Rectal smooth muscle tissue (tissue), 1 donor: ENCODE data around the gene EEFSEC.
A peak's percentile ranks its signal among the peaks of the same experiment; 100 is the strongest.

Experiments
- H3K27ac ChIP-seq: one replicate; pipeline ENCODE4 v1.7.0; 2013; ENCODE audit warnings: low read depth, low read length, inconsistent platforms
- H3K27me3 ChIP-seq: one replicate; pipeline ENCODE4 v1.7.0; 2013; ENCODE audit warnings: low read length; ENCODE audit not compliant: control insufficient read depth, insufficient read depth
- H3K36me3 ChIP-seq: one replicate; pipeline ENCODE4 v1.7.0; 2013; ENCODE audit warnings: low read length; ENCODE audit not compliant: control insufficient read depth, insufficient read depth
- H3K4me1 ChIP-seq: one replicate; pipeline ENCODE4 v1.7.0; 2013; ENCODE audit warnings: low read length; ENCODE audit not compliant: control insufficient read depth, insufficient read depth
- H3K4me3 ChIP-seq: one replicate; pipeline ENCODE4 v1.7.0; 2013; ENCODE audit warnings: low read length
- H3K9ac ChIP-seq: one replicate; pipeline ENCODE4 v1.7.0; 2013; ENCODE audit warnings: low read length

The EEFSEC gene

GRCh38 chr3:128179484-128179819 lies 26.2 kb downstream of the EEFSEC start:
- Histone ChIP-seq H3K27ac (no peak overlapping the region), H3K36me3 (no peaks in the 10 kb centered on the region), H3K27me3 (no peaks in the 10 kb centered on the region), H3K4me3 (peak overlapping the region; percentile 3), H3K4me1 (no peaks in the 10 kb centered on the region), H3K9ac (no peak overlapping the region)

GRCh38 chr3:128180436-128180835 lies 27.2 kb downstream of the EEFSEC start:
- no peak overlapping the region for H3K9ac ChIP-seq
- H3K27ac ChIP-seq = no peak overlapping the region
- H3K27me3 ChIP-seq = no peaks in the 10 kb centered on the region

GRCh38 chr3:128180913-128181312 lies 27.6 kb downstream of the EEFSEC start:
- H3K9ac ChIP-seq = no peak overlapping the region
- no peaks in the 10 kb centered on the region for H3K4me1 ChIP-seq

More at GRCh38 chr3:128180436-128180835, 27.2 kb downstream of the EEFSEC start:
- H3K4me3 ChIP-seq = no peak overlapping the region
- H3K36me3 ChIP-seq = no peaks in the 10 kb centered on the region
- H3K4me1 ChIP-seq = no peaks in the 10 kb centered on the region

GRCh38 chr3:128182656-128183055 lies 29.4 kb downstream of the EEFSEC start:
- Histone ChIP-seq H3K9ac (no peak overlapping the region), H3K27me3 (no peaks in the 10 kb centered on the region), H3K36me3 (no peaks in the 10 kb centered on the region), H3K4me3 (no peak overlapping the region), H3K27ac (no peak overlapping the region), H3K4me1 (no peaks in the 10 kb centered on the region)

More at GRCh38 chr3:128180913-128181312, 27.6 kb downstream of the EEFSEC start:
- no peaks in the 10 kb centered on the region for H3K27me3 ChIP-seq
- H3K4me3 ChIP-seq = no peak overlapping the region
- no peak overlapping the region for H3K27ac ChIP-seq
- no peaks in the 10 kb centered on the region for H3K36me3 ChIP-seq

GRCh38 chr3:128185630-128186447 lies 32.6 kb downstream of the EEFSEC start:
- Histone ChIP-seq H3K4me3 (no peak overlapping the region), H3K27me3 (no peaks in the 10 kb centered on the region), H3K4me1 (no peaks in the 10 kb centered on the region), H3K36me3 (no peaks in the 10 kb centered on the region), H3K9ac (no peak overlapping the region), H3K27ac (no peak overlapping the region)

GRCh38 chr3:128187495-128187894 lies 34.2 kb downstream of the EEFSEC start:
- Histone ChIP-seq H3K36me3 (no peaks in the 10 kb centered on the region), H3K27me3 (no peaks in the 10 kb centered on the region), H3K4me3 (no peak overlapping the region), H3K9ac (no peak overlapping the region), H3K27ac (no peak overlapping the region), H3K4me1 (no peaks in the 10 kb centered on the region)

- Histone ChIP-seq H3K27ac (no peak overlapping the region), H3K9ac (no peak overlapping the region), H3K4me3 (no peak overlapping the region), H3K27me3 (no peaks in the 10 kb centered on the region), H3K36me3 (no peaks in the 10 kb centered on the region), H3K4me1 (no peaks in the 10 kb centered on the region)
Measured at GRCh38 chr3:128188326-128188725, 35.0 kb downstream of the EEFSEC start.

GRCh38 chr3:128188956-128189355 lies 35.7 kb downstream of the EEFSEC start:
- no peak overlapping the region for H3K4me3 ChIP-seq
- no peaks in the 10 kb centered on the region for H3K27me3 ChIP-seq
- no peak overlapping the region for H3K27ac ChIP-seq
- H3K4me1 ChIP-seq = peaks cover 2% of the 10 kb centered on the region
- no peaks in the 10 kb centered on the region for H3K36me3 ChIP-seq
- H3K9ac ChIP-seq = no peak overlapping the region

GRCh38 chr3:128190501-128190900 lies 37.2 kb downstream of the EEFSEC start:
- H3K4me1 ChIP-seq = peaks cover 9% of the 10 kb centered on the region
- H3K9ac ChIP-seq = no peak overlapping the region

GRCh38 chr3:128192131-128192530 lies 38.9 kb downstream of the EEFSEC start:
- H3K36me3 ChIP-seq = no peaks in the 10 kb centered on the region
- peaks cover 15% of the 10 kb centered on the region for H3K4me1 ChIP-seq
- no peak overlapping the region for H3K9ac ChIP-seq
- no peak overlapping the region for H3K27ac ChIP-seq
- H3K27me3 ChIP-seq = no peaks in the 10 kb centered on the region
- no peak overlapping the region for H3K4me3 ChIP-seq

More at GRCh38 chr3:128190501-128190900, 37.2 kb downstream of the EEFSEC start:
- H3K36me3 ChIP-seq = no peaks in the 10 kb centered on the region
- H3K27me3 ChIP-seq = no peaks in the 10 kb centered on the region
- no peak overlapping the region for H3K4me3 ChIP-seq
- no peak overlapping the region for H3K27ac ChIP-seq

GRCh38 chr3:128193168-128193567 lies 39.9 kb downstream of the EEFSEC start:
- H3K4me1 ChIP-seq = peaks cover 15% of the 10 kb centered on the region
- no peaks in the 10 kb centered on the region for H3K27me3 ChIP-seq
- H3K27ac ChIP-seq = no peak overlapping the region

GRCh38 chr3:128194843-128195242 lies 41.6 kb downstream of the EEFSEC start:
- H3K27ac ChIP-seq = no peak overlapping the region
- no peaks in the 10 kb centered on the region for H3K36me3 ChIP-seq
- peaks cover 15% of the 10 kb centered on the region for H3K4me1 ChIP-seq
- H3K4me3 ChIP-seq = no peak overlapping the region
- no peaks in the 10 kb centered on the region for H3K27me3 ChIP-seq
- no peak overlapping the region for H3K9ac ChIP-seq

More at GRCh38 chr3:128193168-128193567, 39.9 kb downstream of the EEFSEC start:
- H3K9ac ChIP-seq = no peak overlapping the region
- H3K4me3 ChIP-seq = no peak overlapping the region
- no peaks in the 10 kb centered on the region for H3K36me3 ChIP-seq

GRCh38 chr3:128195369-128195768 lies 42.1 kb downstream of the EEFSEC start:
- Histone ChIP-seq H3K27me3 (no peaks in the 10 kb centered on the region), H3K9ac (no peak overlapping the region), H3K27ac (peak overlapping the region; percentile 42), H3K4me3 (no peak overlapping the region), H3K36me3 (no peaks in the 10 kb centered on the region), H3K4me1 (peaks cover 15% of the 10 kb centered on the region)
